K562 (cell line): ENCODE results near the gene SMOC2. TPM values are rescaled to one million over a fixed set of nuclear protein-coding genes. Genes with fewer than 3 reads are reported as not detected.

Experiments
- ATAC-seq: fragments of 200-7000 bp; cut with Tn5 transposase; 3 replicates; pipeline ENCODE4 v1.9.1; 2020; ENCODE audit warnings: moderate library complexity
- BruUV-seq: library from RNA; stranded (reverse); fragments of 400-500 nt; replicated peaks from 2 replicates; lab custom pipeline; 2021; lab: Mats Ljungman, UMichigan
- CTCF ChIA-PET: fragments of 300-600 bp; formaldehyde crosslinking; extraction: SDS; loops from one replicate; lab custom pipeline; 2021; ENCODE audit warnings: low intra/inter-chr PET ratio; lab: Yijun Ruan, JAX
- POLR2A ChIA-PET: fragments of 300-600, 350-650 bp; sonication (Branson Sonifier 250); formaldehyde crosslinking; extraction: SDS; loops from one replicate; lab custom pipeline; 2021; ENCODE audit warnings: antibody characterized with exemption, inconsistent platforms; lab: Yijun Ruan, JAX
- DNase-seq, 4 experiments: peaks; one replicate each; pipeline versions ENCODE4 v3.0.0 to v3.0.0-alpha.2; 2011 to 2018; ENCODE audit warnings: low spot score in 3 of 4, mixed read lengths in 3 of 4; ENCODE audit errors: extremely low read depth in 1 of 4
- FAIRE-seq: peaks from 2 replicates; lab custom pipeline; 2011; peaks lifted over from hg19 to GRCh38; lab: Jason Lieb, UNC
- H2AFZ ChIP-seq: 2 replicates; pipeline ENCODE4 v1.6.0; 2011; ENCODE audit warnings: low read depth, low read length, control low read depth, inconsistent platforms
- H3K27ac ChIP-seq: fragments of 200-600 bp; 3 replicates; pipeline ENCODE4 v1.8.0; 2011; ENCODE audit warnings: low read depth, mild to moderate bottlenecking, control low read depth, inconsistent platforms, low read length, moderate library complexity, mixed read lengths; ENCODE audit errors: extremely low read depth
- H3K27me3 ChIP-seq, 2 experiments: fragments of 300-600 bp in 1 of 2; 2 replicates in 1 of 2; 3 replicates in 1 of 2; pipeline versions ENCODE4 v1.6.0 to v1.8.0; 2011; ENCODE audit warnings: inconsistent platforms in 2 of 2, low read length in 2 of 2, mild to moderate bottlenecking in 1 of 2, mixed read lengths in 1 of 2, moderate library complexity in 1 of 2; ENCODE audit not compliant: control insufficient read depth in 2 of 2, insufficient read depth in 2 of 2
- H3K36me3 ChIP-seq: fragments of 300-600 bp; 3 replicates; pipeline ENCODE4 v1.8.0; 2011; ENCODE audit warnings: mild to moderate bottlenecking, low read length, inconsistent platforms; ENCODE audit not compliant: control insufficient read depth, insufficient read depth
- H3K4me1 ChIP-seq, 2 experiments: fragments of 200-600 bp in 1 of 2; replicated peaks in 1 of 2; 2 replicates in 1 of 2; 3 replicates in 1 of 2; pipeline versions ENCODE4 v1.5.1 to v1.8.0; 2011; ENCODE audit warnings: inconsistent platforms in 2 of 2, low read length in 2 of 2, mild to moderate bottlenecking in 1 of 2, mixed read lengths in 1 of 2, moderate library complexity in 1 of 2; ENCODE audit not compliant: control insufficient read depth in 2 of 2, insufficient read depth in 2 of 2
- H3K4me2 ChIP-seq: 2 replicates; pipeline ENCODE4 v1.6.1; 2011; ENCODE audit warnings: low read length, control low read depth, inconsistent platforms, mixed read lengths; ENCODE audit not compliant: insufficient read depth
- H3K4me3 ChIP-seq: fragments of 200-600 bp; sonication (generic), shearing (Covaris generic); 2 replicates; pipeline ENCODE4 v1.5.1; 2016; ENCODE audit warnings: control low read depth, inconsistent platforms
- H3K79me2 ChIP-seq: fragments of 200-600 bp; 3 replicates; pipeline ENCODE4 v1.8.0; 2011; ENCODE audit warnings: low read length, inconsistent platforms; ENCODE audit not compliant: control insufficient read depth, insufficient read depth
- H3K9ac ChIP-seq, 2 experiments: 2 replicates each; pipeline versions ENCODE4 v1.6.0 to v1.6.1; 2011; ENCODE audit warnings: low read depth in 2 of 2, low read length in 2 of 2, control low read depth in 1 of 2, inconsistent platforms in 1 of 2, mild to moderate bottlenecking in 1 of 2, mixed read lengths in 1 of 2; ENCODE audit not compliant: insufficient read depth in 1 of 2
- H3K9me1 ChIP-seq: one replicate; pipeline ENCODE4 v1.6.0; 2011; ENCODE audit warnings: inconsistent platforms, mild to moderate bottlenecking, low read length, moderate library complexity; ENCODE audit not compliant: control insufficient read depth, insufficient read depth
- H3K9me3 ChIP-seq: replicated peaks from 2 replicates; pipeline ENCODE4 v1.5.1; 2011; ENCODE audit warnings: low read depth, low read length, inconsistent platforms; ENCODE audit not compliant: control insufficient read depth, insufficient read depth
- H4K20me1 ChIP-seq: replicated peaks from 2 replicates; pipeline ENCODE4 v1.6.1; 2011; ENCODE audit warnings: low read length, inconsistent platforms, mixed read lengths; ENCODE audit not compliant: control insufficient read depth, insufficient read depth
- ASH1L ChIP-seq: fragments of 450-650 bp; IDR thresholded peaks from 2 replicates; pipeline ENCODE4 v1.6.1; 2018; ENCODE audit warnings: borderline replicate concordance, mild to moderate bottlenecking, low read depth; ENCODE audit not compliant: partially characterized antibody
- CBFB ChIP-seq: sonication (generic); formaldehyde crosslinking; IDR thresholded peaks from 2 replicates; pipeline ENCODE4 v1.4.0; 2020; ENCODE audit warnings: mild to moderate bottlenecking, missing genetic modification reagents
- CC2D1A ChIP-seq: fragments of 450-650 bp; IDR thresholded peaks from 2 replicates; pipeline ENCODE4 v1.6.1; 2017; ENCODE audit warnings: mild to moderate bottlenecking
- CHD4 ChIP-seq: fragments of 200-600 bp; sonication (generic); IDR thresholded peaks from 3 replicates; pipeline ENCODE4 v1.6.1; 2012; ENCODE audit warnings: low read depth, mild to moderate bottlenecking, mixed read lengths, low read length, inconsistent platforms; ENCODE audit not compliant: insufficient read depth, insufficient replicate concordance, poor library complexity, severe bottlenecking
- FIP1L1 ChIP-seq: fragments of 200-400 bp; formaldehyde crosslinking; IDR thresholded peaks from 2 replicates; pipeline ENCODE4 v1.6.1; 2018; ENCODE audit warnings: mild to moderate bottlenecking, low read depth, low read length; ENCODE audit not compliant: poor library complexity, severe bottlenecking
- GATAD2B ChIP-seq: fragments of 450-650 bp; IDR thresholded peaks from 2 replicates; pipeline ENCODE4 v1.6.1; 2017; ENCODE audit warnings: mild to moderate bottlenecking, borderline replicate concordance
- HNRNPL ChIP-seq: fragments of 200-400 bp; formaldehyde crosslinking; IDR thresholded peaks from 2 replicates; pipeline ENCODE4 v1.6.1; 2017; ENCODE audit warnings: low read depth, mild to moderate bottlenecking, low read length
- MTA3 ChIP-seq: fragments of 450-650 bp; formaldehyde crosslinking; IDR thresholded peaks from 2 replicates; pipeline ENCODE4 v1.6.1; 2017; ENCODE audit warnings: mild to moderate bottlenecking, borderline replicate concordance
- RBFOX2 ChIP-seq: fragments of 200-400 bp; formaldehyde crosslinking; IDR thresholded peaks from 2 replicates; pipeline ENCODE4 v1.6.1; 2017; ENCODE audit warnings: low read depth, mild to moderate bottlenecking, low read length, moderate library complexity
- SAFB ChIP-seq: fragments of 200-400 bp; formaldehyde crosslinking; IDR thresholded peaks from 2 replicates; pipeline ENCODE4 v1.6.1; 2017; ENCODE audit warnings: low read depth, low read length, borderline replicate concordance
- ZFPM2 ChIP-seq: fragments of 250-450 bp; sonication (Bioruptor Pico); IDR thresholded peaks from 2 replicates; pipeline ENCODE4 v1.5.1; 2022; ENCODE audit warnings: mild to moderate bottlenecking
- ZNF431 ChIP-seq: sonication (generic); formaldehyde crosslinking; IDR thresholded peaks from 2 replicates; pipeline ENCODE4 v1.8.0; 2022; ENCODE audit warnings: mild to moderate bottlenecking, missing genetic modification reagents
- ZNF551 ChIP-seq: fragments of 250-450 bp; sonication (Bioruptor Pico); IDR thresholded peaks from 2 replicates; pipeline ENCODE4 v1.5.0; 2021; ENCODE audit warnings: mild to moderate bottlenecking, moderate library complexity
- WGBS: fragments of 100-300 bp; shearing (Covaris generic); methylation state at CpG from one replicate; pipeline ENCODE4 v1.1.6; 2016; ENCODE audit warnings: low coverage, mixed read lengths; ENCODE audit not compliant: insufficient coverage; ENCODE audit errors: missing lambda C conversion rate; 5-methylcytosine and 5-hydroxymethylcytosine counted together
- in situ Hi-C: fragments of 300-500 bp; cut with MboI; formaldehyde crosslinking; loops from 4 replicates; pipeline ENCODE4 v1.15.0; 2018; ENCODE audit warnings: inconsistent platforms, mixed read lengths
- intact Hi-C: fragments of 100-400 bp; cut with micrococcal nuclease; formaldehyde crosslinking; loops from 2 replicates; pipeline ENCODE4 v1.14.2; 2022
- polyA plus RNA-seq, 8 experiments: library from polyadenylated mRNA; depleted of rRNA in 4 of 8; stranded (reverse) in 5 of 8; unstranded in 3 of 8; fragments of >200 nt; fragmentation: Nextera tagmentation in 2 of 8; fragmentation: Illumina TruSeq in 1 of 8; extraction: Ambion mirVana in 2 of 8; extraction: Trizol in 1 of 8; gene quantifications; 2 replicates each; pipeline versions ENCODE4 v1.2.1 to v1.2.3, GENCODE V29; 2011 to 2014; ENCODE audit warnings: inconsistent platforms in 1 of 8, missing spikeins in 1 of 8
- total RNA-seq, 7 experiments: library from RNA; depleted of rRNA in 6 of 7; stranded (reverse); fragments of >200 nt in 6 of 7; fragmentation: Illumina TruSeq in 2 of 7; extraction: Trizol in 2 of 7; gene quantifications; 2 replicates each; pipeline versions ENCODE4 v1.2.1 to v1.2.3, GENCODE V29; 2011 to 2021; ENCODE audit warnings: low replicate concordance in 1 of 7
- TF ChIP-seq, protein P1 (sequence below): fragments of 450-650 bp; formaldehyde crosslinking; IDR thresholded peaks from 2 replicates; pipeline ENCODE4 v1.4.0; 2022; ENCODE audit warnings: mild to moderate bottlenecking, moderate library complexity

Gene SMOC2
- total and polyA plus RNA-seq, 9 of the 15 experiments (the other 6 are each of a cell fraction or from before 2014, with no cell fraction given) = 0.45 to 2.3 (median 1.1) TPM

DNA sequence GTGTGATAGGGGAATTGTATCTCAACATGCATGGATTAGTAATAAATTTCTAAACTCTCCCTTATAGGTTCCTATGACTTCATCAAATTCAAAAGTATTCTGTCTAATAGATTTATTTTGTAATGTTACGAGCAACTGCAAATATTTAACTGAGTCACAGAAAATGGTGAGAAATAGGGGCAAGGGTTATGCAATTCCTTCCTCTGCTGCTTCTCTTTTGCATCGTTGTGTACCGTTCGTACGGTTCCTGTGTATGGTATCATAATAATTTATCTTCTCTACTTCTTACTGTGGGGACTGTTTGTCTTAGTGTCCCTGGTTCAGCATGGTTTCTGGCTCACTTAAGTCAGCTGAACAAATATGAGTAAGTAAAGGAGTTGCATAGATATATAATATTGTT, 44.8 kb downstream of the SMOC2 start (continued):
- no peak for TF ChIP-seq CHD4
- no peak for TF ChIP-seq CC2D1A
- no peak for TF ChIP-seq ZFPM2 (CRISPR knock-in tag)
- TF ChIP-seq GATAD2B = no peak
- TF ChIP-seq RBFOX2 = no peak
- TF ChIP-seq, protein P1, sequence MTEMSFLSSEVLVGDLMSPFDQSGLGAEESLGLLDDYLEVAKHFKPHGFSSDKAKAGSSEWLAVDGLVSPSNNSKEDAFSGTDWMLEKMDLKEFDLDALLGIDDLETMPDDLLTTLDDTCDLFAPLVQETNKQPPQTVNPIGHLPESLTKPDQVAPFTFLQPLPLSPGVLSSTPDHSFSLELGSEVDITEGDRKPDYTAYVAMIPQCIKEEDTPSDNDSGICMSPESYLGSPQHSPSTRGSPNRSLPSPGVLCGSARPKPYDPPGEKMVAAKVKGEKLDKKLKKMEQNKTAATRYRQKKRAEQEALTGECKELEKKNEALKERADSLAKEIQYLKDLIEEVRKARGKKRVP = no peak
- no peak for TF ChIP-seq MTA3

DNA sequence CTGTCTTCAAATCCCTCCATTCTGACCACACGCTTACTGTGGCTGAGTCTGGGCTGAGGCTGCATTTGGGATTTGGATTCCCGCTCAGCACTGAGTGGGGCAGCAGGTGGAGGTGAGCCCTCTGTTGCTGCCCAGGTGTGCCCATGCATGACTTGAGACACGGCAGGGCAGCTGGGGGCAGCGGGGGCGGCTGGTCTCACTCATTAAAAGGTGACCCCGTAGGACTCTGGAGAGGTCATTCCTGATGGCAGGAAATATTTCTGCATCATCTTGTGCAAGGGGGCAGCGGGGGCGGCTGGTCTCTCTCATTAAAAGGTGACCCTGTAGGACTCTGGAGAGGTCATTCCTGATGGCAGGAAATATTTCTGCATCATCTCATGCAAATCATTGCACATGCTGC, 49.8 kb downstream of the SMOC2 start:
- H3K9me3 ChIP-seq = no peaks in the 10 kb centered on the region
- WGBS = 20% methylated on average over 8 of the region's 8 CpGs
- H3K79me2 ChIP-seq = no peaks in the 10 kb centered on the region
- no peak overlapping the region for H3K4me3 ChIP-seq
- POLR2A ChIA-PET = no interaction called here
- no peak overlapping the region for H3K27ac ChIP-seq
- TF ChIP-seq FIP1L1 = no peak
- no peak for TF ChIP-seq ZNF551 (CRISPR knock-in tag)
- TF ChIP-seq ZNF431 = no peak
- no peak for TF ChIP-seq HNRNPL
- no peak for TF ChIP-seq ASH1L
- no peak for TF ChIP-seq SAFB
- no peak for TF ChIP-seq CBFB
- DNase-seq (no peak), FAIRE-seq (no peak), ATAC-seq (no peak)
- no peaks in the 10 kb centered on the region for H3K36me3 ChIP-seq
- H2AFZ ChIP-seq = no peak overlapping the region
- no peak overlapping the region for H3K9ac ChIP-seq
- intact Hi-C loops = no loop called here
- H3K9me1 ChIP-seq = no peaks in the 10 kb centered on the region
- no peak overlapping the region for H3K4me2 ChIP-seq
- peaks cover 0 to 9% of the 10 kb centered on the region in 2 experiments; a peak in 1 of 5 replicates for H3K4me1 ChIP-seq
- H3K27me3 ChIP-seq = peaks cover 0 to 26% of the 10 kb centered on the region in 2 experiments; a peak in 2 of 5 replicates
- in situ Hi-C loops = no loop called here
- CTCF ChIA-PET = no interaction called here
- peaks cover 7% of the 10 kb centered on the region; the same call in 1 of the 2 replicates for H4K20me1 ChIP-seq
- no TSS peak for BruUV-seq
